K562 (cell line): ENCODE data around the gene RHBDF2. TPM values are rescaled to one million over a fixed set of nuclear protein-coding genes. Genes with fewer than 3 reads are reported as not detected.

Experiments
- CTCFL ChIP-seq: IDR thresholded peaks from 2 replicates; pipeline ENCODE4 v1.6.1; 2011; ENCODE audit warnings: borderline replicate concordance, low read depth, mild to moderate bottlenecking, moderate library complexity, low read length; ENCODE audit not compliant: insufficient read depth, poor library complexity, severe bottlenecking
- ZNF609 ChIP-seq: sonication (generic); formaldehyde crosslinking; IDR thresholded peaks from 2 replicates; pipeline ENCODE4 v1.8.1; 2023; ENCODE audit warnings: missing genetic modification reagents, mild to moderate bottlenecking, borderline replicate concordance
- polyA plus RNA-seq, 8 experiments: library from polyadenylated mRNA; depleted of rRNA in 4 of 8; stranded (reverse) in 5 of 8; unstranded in 3 of 8; fragments of >200 nt; fragmentation: Nextera tagmentation in 2 of 8; fragmentation: Illumina TruSeq in 1 of 8; extraction: Ambion mirVana in 2 of 8; extraction: Trizol in 1 of 8; gene quantifications; 2 replicates each; pipeline versions ENCODE4 v1.2.1 to v1.2.3, GENCODE V29; 2011 to 2014; ENCODE audit warnings: inconsistent platforms in 1 of 8, missing spikeins in 1 of 8
- total RNA-seq, 7 experiments: library from RNA; depleted of rRNA in 6 of 7; stranded (reverse); fragments of >200 nt in 6 of 7; fragmentation: Illumina TruSeq in 2 of 7; extraction: Trizol in 2 of 7; gene quantifications; 2 replicates each; pipeline versions ENCODE4 v1.2.1 to v1.2.3, GENCODE V29; 2011 to 2021; ENCODE audit warnings: low replicate concordance in 1 of 7

RHBDF2 gene
- total and polyA plus RNA-seq, 9 of the 15 experiments (the other 6 are each of a cell fraction or from before 2014, with no cell fraction given) = 0.04 to 2.8 (median 1.1) TPM

DNA sequence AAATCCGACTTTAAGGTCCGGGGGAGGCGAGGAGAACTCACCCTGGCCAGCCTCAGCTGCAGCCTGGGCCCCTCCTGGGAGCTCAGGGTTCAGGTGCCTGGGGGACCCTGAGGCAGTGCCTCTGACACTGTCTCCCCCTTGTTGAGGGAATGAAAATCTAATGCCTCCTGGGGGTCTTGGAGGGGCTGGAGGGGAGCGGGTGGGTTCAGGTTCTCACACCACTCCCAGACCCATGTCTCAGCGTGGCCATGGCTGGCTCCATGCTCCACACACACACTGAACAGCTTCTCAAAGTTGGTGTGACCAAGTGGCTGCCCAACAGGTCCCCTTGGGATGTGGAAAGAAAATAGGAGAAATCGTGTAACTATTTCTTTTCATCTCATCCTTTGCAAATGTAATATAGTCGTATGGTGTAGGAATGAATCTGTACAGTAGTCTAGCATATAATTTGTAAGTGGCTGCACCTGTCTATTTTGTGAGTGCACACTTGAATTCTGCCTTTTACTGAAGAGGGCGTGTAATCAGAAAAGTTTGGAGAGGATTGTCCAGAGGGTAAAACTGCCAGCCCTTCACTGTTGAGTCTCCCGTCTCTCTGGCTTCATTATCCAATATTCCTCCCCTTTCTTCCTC lies 37.8 kb upstream of the RHBDF2 start (continued):
- TF ChIP-seq CTCFL (no peak), ZNF609 (CRISPR knock-in tag) (no peak)
